ENCODE data around the gene FRMPD4.

Gene FRMPD4

DNA sequence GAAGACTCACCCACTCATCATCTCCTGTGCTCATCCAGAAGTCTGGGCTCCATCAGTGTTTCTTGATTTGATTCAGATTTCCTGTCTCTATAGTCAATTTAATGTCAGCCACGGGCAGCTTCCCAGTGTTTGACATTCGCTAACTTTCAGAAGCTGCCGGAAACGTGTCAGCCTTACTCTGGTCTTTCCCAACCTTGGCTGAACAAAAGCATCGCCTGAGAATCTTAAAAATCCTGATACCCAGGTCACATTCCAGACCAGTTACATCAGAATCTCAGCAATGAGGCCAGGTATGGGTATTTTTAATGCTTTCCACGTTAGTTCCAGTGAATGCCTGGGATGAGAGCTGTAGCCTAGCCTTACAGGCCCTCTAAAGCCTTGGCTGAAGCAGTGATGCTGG lies 233.8 kb downstream of the FRMPD4 start:
- TF ChIP-seq BACH2 (CRISPR knock-in tag; IDR thresholded peaks at IDR 0.05; ENCODE audit: borderline replicate concordance) (no peak), CSRNP3 (CRISPR knock-in tag; IDR thresholded peaks at IDR 0.05) (no peak), CSDC2 (CRISPR knock-in tag; IDR thresholded peaks at IDR 0.05) (no peak), ZNF8 (CRISPR knock-in tag; IDR thresholded peaks at IDR 0.05) (no peak), ZNF70 (CRISPR knock-in tag; IDR thresholded peaks at IDR 0.05) (no peak), RARB (CRISPR knock-in tag; IDR thresholded peaks at IDR 0.05) (no peak), TOX (CRISPR knock-in tag; IDR thresholded peaks at IDR 0.05; ENCODE audit: borderline replicate concordance) (no peak), ZFP3 (CRISPR knock-in tag; IDR thresholded peaks at IDR 0.05) (no peak), ZFP30 (CRISPR knock-in tag; IDR thresholded peaks at IDR 0.05) (no peak), OSR1 (CRISPR knock-in tag; IDR thresholded peaks at IDR 0.05) (no peak), ESRRG (CRISPR knock-in tag; IDR thresholded peaks at IDR 0.05) (no peak), PPARA (CRISPR knock-in tag; IDR thresholded peaks at IDR 0.05; ENCODE audit: borderline replicate concordance) (no peak), ZC3H10 (CRISPR knock-in tag; IDR thresholded peaks at IDR 0.05) (no peak), TSHZ2 (CRISPR knock-in tag; IDR thresholded peaks at IDR 0.05) (no peak), ISL1 (CRISPR knock-in tag; IDR thresholded peaks at IDR 0.05) (no peak), GLIS3 (CRISPR knock-in tag; IDR thresholded peaks at IDR 0.05) (no peak), POU6F1 (CRISPR knock-in tag; IDR thresholded peaks at IDR 0.05; ENCODE audit: borderline replicate concordance, low read depth) (no peak), ZNF565 (CRISPR knock-in tag; conservative IDR thresholded peaks at IDR 0.05; ENCODE audit: low read depth) (no peak), TCF4 (CRISPR knock-in tag; IDR thresholded peaks at IDR 0.05; ENCODE audit: borderline replicate concordance) (no peak)
- TF ChIP-seq, protein P1, sequence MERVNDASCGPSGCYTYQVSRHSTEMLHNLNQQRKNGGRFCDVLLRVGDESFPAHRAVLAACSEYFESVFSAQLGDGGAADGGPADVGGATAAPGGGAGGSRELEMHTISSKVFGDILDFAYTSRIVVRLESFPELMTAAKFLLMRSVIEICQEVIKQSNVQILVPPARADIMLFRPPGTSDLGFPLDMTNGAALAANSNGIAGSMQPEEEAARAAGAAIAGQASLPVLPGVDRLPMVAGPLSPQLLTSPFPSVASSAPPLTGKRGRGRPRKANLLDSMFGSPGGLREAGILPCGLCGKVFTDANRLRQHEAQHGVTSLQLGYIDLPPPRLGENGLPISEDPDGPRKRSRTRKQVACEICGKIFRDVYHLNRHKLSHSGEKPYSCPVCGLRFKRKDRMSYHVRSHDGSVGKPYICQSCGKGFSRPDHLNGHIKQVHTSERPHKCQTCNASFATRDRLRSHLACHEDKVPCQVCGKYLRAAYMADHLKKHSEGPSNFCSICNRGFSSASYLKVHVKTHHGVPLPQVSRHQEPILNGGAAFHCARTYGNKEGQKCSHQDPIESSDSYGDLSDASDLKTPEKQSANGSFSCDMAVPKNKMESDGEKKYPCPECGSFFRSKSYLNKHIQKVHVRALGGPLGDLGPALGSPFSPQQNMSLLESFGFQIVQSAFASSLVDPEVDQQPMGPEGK (CRISPR knock-in tag; IDR thresholded peaks at IDR 0.05; ENCODE audit: borderline replicate concordance) = no peak
- ATAC-seq = no peak

GRCh38 chrX:12374286-12374685 lies 236.0 kb downstream of the FRMPD4 start:
- no peak for ATAC-seq
- TF ChIP-seq ZC3H10 (CRISPR knock-in tag; IDR thresholded peaks at IDR 0.05) (no peak), TSHZ2 (CRISPR knock-in tag; IDR thresholded peaks at IDR 0.05) (no peak), ESRRG (CRISPR knock-in tag; IDR thresholded peaks at IDR 0.05) (no peak), ZNF565 (CRISPR knock-in tag; conservative IDR thresholded peaks at IDR 0.05; ENCODE audit: low read depth) (no peak), ZNF8 (CRISPR knock-in tag; IDR thresholded peaks at IDR 0.05) (no peak), POU6F1 (CRISPR knock-in tag; IDR thresholded peaks at IDR 0.05; ENCODE audit: borderline replicate concordance, low read depth) (no peak)

Data from SK-N-SH treated with all-trans-retinoic acid at 6 μM for 48 hours (cell line).